GM12878 (cell line): ENCODE results near the gene CNN2. TPM values are rescaled to one million over a fixed set of nuclear protein-coding genes. Genes with fewer than 3 reads are reported as not detected.

Experiments used
- ATAC-seq: fragments of 200-7000 bp; cut with Tn5 transposase; 3 replicates; pipeline ENCODE4 v1.9.1; 2020; ENCODE audit warnings: mild to moderate bottlenecking, moderate library complexity
- BruUV-seq: library from RNA; stranded (reverse); fragments of 400-500 nt; replicated peaks from 2 replicates; lab custom pipeline; 2021; lab: Mats Ljungman, UMichigan
- CTCF ChIA-PET: fragments of 300-600 bp; sonication (Branson Sonifier 250); formaldehyde crosslinking; extraction: SDS; loops from one replicate; lab custom pipeline; 2021; ENCODE audit warnings: inconsistent platforms; lab: Yijun Ruan, JAX
- POLR2A ChIA-PET: fragments of 350-600 bp; formaldehyde crosslinking; extraction: SDS; loops from one replicate; lab custom pipeline; 2021; ENCODE audit warnings: inconsistent platforms; lab: Charles Lee
- RAD21 ChIA-PET: fragments of 300-600 bp; sonication (Branson Sonifier 250); formaldehyde crosslinking; loops from one replicate; lab custom pipeline; 2023; ENCODE audit warnings: antibody characterized with exemption; ENCODE audit not compliant: unreplicated experiment; lab: Charles Lee
- SMC1A ChIA-PET: fragments of 300-600 bp; sonication (Branson Sonifier 250); formaldehyde crosslinking; loops from one replicate; lab custom pipeline; 2023; ENCODE audit not compliant: unreplicated experiment, uncharacterized antibody; lab: Charles Lee
- DNase-seq: peaks from one replicate; pipeline ENCODE4 v3.0.0-alpha.2; 2011; ENCODE audit warnings: low read depth, low spot score
- FAIRE-seq: peaks from 3 replicates; lab custom pipeline; 2011; peaks lifted over from hg19 to GRCh38; lab: Jason Lieb, UNC
- H2AFZ ChIP-seq: 2 replicates; pipeline ENCODE4 v1.6.0; 2011; ENCODE audit warnings: low read depth, low read length, control low read depth; ENCODE audit not compliant: control insufficient read depth
- H3K27ac ChIP-seq: 2 replicates; pipeline ENCODE4 v1.5.1; 2011; ENCODE audit warnings: control low read depth; ENCODE audit not compliant: control insufficient read depth, insufficient read depth
- H3K27me3 ChIP-seq, 2 experiments: replicated peaks in 1 of 2; 2 replicates each; pipeline versions ENCODE4 v1.6.0 to v1.6.1; 2011; ENCODE audit warnings: low read length in 1 of 2; ENCODE audit not compliant: control insufficient read depth in 2 of 2, insufficient read depth in 2 of 2
- H3K36me3 ChIP-seq, 2 experiments: 2 replicates each; pipeline ENCODE4 v1.5.1; 2011; ENCODE audit warnings: low read length in 1 of 2; ENCODE audit not compliant: control insufficient read depth in 2 of 2, insufficient read depth in 2 of 2
- H3K4me1 ChIP-seq: 2 replicates; pipeline ENCODE4 v1.6.1; 2011; ENCODE audit warnings: mild to moderate bottlenecking, low read length, moderate library complexity, mixed read lengths; ENCODE audit not compliant: control insufficient read depth, insufficient read depth
- H3K4me2 ChIP-seq: 2 replicates; pipeline ENCODE4 v1.6.0; 2011; ENCODE audit warnings: control low read depth; ENCODE audit not compliant: control insufficient read depth, insufficient read depth
- H3K4me3 ChIP-seq: fragments of 200-600 bp; sonication (generic); 2 replicates; pipeline ENCODE4 v1.5.1; 2016
- H3K79me2 ChIP-seq: 2 replicates; pipeline ENCODE4 v1.6.0; 2011; ENCODE audit warnings: low read length; ENCODE audit not compliant: control insufficient read depth, insufficient read depth
- H3K9ac ChIP-seq: 2 replicates; pipeline ENCODE4 v1.8.0; 2011; ENCODE audit warnings: low read length, control low read depth, mixed read lengths; ENCODE audit not compliant: control insufficient read depth, insufficient read depth
- H3K9me3 ChIP-seq: replicated peaks from 3 replicates; pipeline ENCODE4 v1.5.1; 2011; ENCODE audit warnings: mild to moderate bottlenecking, low read length; ENCODE audit not compliant: control insufficient read depth, insufficient read depth
- H4K20me1 ChIP-seq: 2 replicates; pipeline ENCODE4 v1.6.0; 2011; ENCODE audit not compliant: control insufficient read depth, insufficient read depth
- BRCA1 ChIP-seq: IDR thresholded peaks from 2 replicates; pipeline ENCODE4 v1.6.1; 2011; ENCODE audit warnings: low read depth, low read length, improper control_type of control experiment
- CBX5 ChIP-seq: sonication (generic); IDR thresholded peaks from 2 replicates; pipeline ENCODE4 v1.6.1; 2016; ENCODE audit warnings: low read depth, moderate library complexity, mild to moderate bottlenecking, inconsistent platforms
- CHD1 ChIP-seq: IDR thresholded peaks from 2 replicates; pipeline ENCODE4 v1.6.1; 2012; ENCODE audit warnings: low read depth, low read length, improper control_type of control experiment
- CHD2 ChIP-seq: IDR thresholded peaks from 2 replicates; pipeline ENCODE4 v1.6.1; 2011; ENCODE audit warnings: low read depth, low read length, improper control_type of control experiment, borderline replicate concordance
- DPF2 ChIP-seq: fragments of 450-650 bp; IDR thresholded peaks from 2 replicates; pipeline ENCODE4 v1.6.1; 2017; ENCODE audit warnings: mild to moderate bottlenecking
- EZH2 ChIP-seq: IDR thresholded peaks from 2 replicates; pipeline ENCODE4 v1.6.1; 2012; ENCODE audit warnings: low read depth, mild to moderate bottlenecking, control low read depth, inconsistent platforms, low read length, borderline replicate concordance; ENCODE audit not compliant: control insufficient read depth
- FOXK2 ChIP-seq: fragments of 450-650 bp; IDR thresholded peaks from 2 replicates; pipeline ENCODE4 v1.6.1; 2017; ENCODE audit warnings: mild to moderate bottlenecking, moderate library complexity
- FOXM1 ChIP-seq: IDR thresholded peaks from 2 replicates; pipeline ENCODE4 v1.6.1; 2012; ENCODE audit warnings: low read depth, mild to moderate bottlenecking, inconsistent platforms, low read length, moderate library complexity
- MYC ChIP-seq: IDR thresholded peaks from 2 replicates; pipeline ENCODE4 v1.6.1; 2011; ENCODE audit warnings: mild to moderate bottlenecking, low read length, moderate library complexity, inconsistent platforms; ENCODE audit not compliant: insufficient read depth, insufficient replicate concordance, insufficient read length, severe bottlenecking
- NR2C2 ChIP-seq: IDR thresholded peaks from 2 replicates; pipeline ENCODE4 v1.6.1; 2011; ENCODE audit warnings: borderline replicate concordance, low read depth; ENCODE audit not compliant: control insufficient read depth, insufficient read length
- SP1 ChIP-seq: IDR thresholded peaks from one replicate; pipeline ENCODE4 v1.6.1; 2011; ENCODE audit warnings: low read depth, low read length
- SREBF1 ChIP-seq: IDR thresholded peaks from 2 replicates; pipeline ENCODE4 v1.6.1; 2012; ENCODE audit warnings: mild to moderate bottlenecking, low read length
- TCF12 ChIP-seq: IDR thresholded peaks from 2 replicates; pipeline ENCODE4 v1.6.1; 2011; ENCODE audit warnings: low read depth, mild to moderate bottlenecking, low read length
- TCF3 ChIP-seq: IDR thresholded peaks from 2 replicates; pipeline ENCODE4 v1.6.1; 2012; ENCODE audit warnings: low read depth, mild to moderate bottlenecking, low read length, borderline replicate concordance; ENCODE audit not compliant: insufficient read depth
- ZNF24 ChIP-seq: fragments of 450-650 bp; IDR thresholded peaks from 2 replicates; pipeline ENCODE4 v1.6.1; 2017; ENCODE audit warnings: antibody characterized with exemption, mild to moderate bottlenecking
- ZSCAN29 ChIP-seq: fragments of 450-650 bp; IDR thresholded peaks from 2 replicates; pipeline ENCODE4 v1.6.1; 2017; ENCODE audit warnings: mild to moderate bottlenecking, moderate library complexity
- WGBS: methylation state at CpG from one replicate; pipeline ENCODE4 v1.1.6; 2016; ENCODE audit warnings: low lambda C conversion rate; ENCODE audit not compliant: insufficient replicate concordance, insufficient coverage; ENCODE audit errors: missing lambda C conversion rate; 5-methylcytosine and 5-hydroxymethylcytosine counted together
- in situ Hi-C: fragments of 300-500 bp; cut with MboI; formaldehyde crosslinking; loops from 9 replicates; pipeline ENCODE4 v1.14.3; 2018; ENCODE audit warnings: mixed read lengths
- intact Hi-C: fragments of 100-400 bp; cut with micrococcal nuclease; formaldehyde crosslinking; loops from one replicate; pipeline ENCODE4 v1.14.2; 2022; ENCODE audit not compliant: unreplicated experiment
- polyA plus RNA-seq, 11 experiments: library from polyadenylated mRNA; depleted of rRNA in 4 of 11; unstranded in 6 of 11; stranded (reverse) in 5 of 11; fragments of >200 nt; fragmentation: Nextera tagmentation in 4 of 11; fragmentation: Illumina TruSeq in 1 of 11; extraction: Ambion mirVana in 4 of 11; extraction: Trizol in 1 of 11; gene quantifications; 1 replicate in 1 of 11; 2 replicates in 10 of 11; pipeline versions ENCODE4 v1.2.1 to v1.2.3, GENCODE V29; 2011 to 2016; ENCODE audit warnings: inconsistent platforms in 2 of 11, missing spikeins in 2 of 11, low read depth in 1 of 11
- total RNA-seq, 4 experiments: library from RNA; depleted of rRNA in 3 of 4; stranded (reverse); fragments of >200 nt in 3 of 4; fragmentation: Illumina TruSeq in 1 of 4; extraction: Trizol in 1 of 4; gene quantifications; 2 replicates each; pipeline versions ENCODE4 v1.2.1 to v1.2.3, GENCODE V29; 2013 to 2021
- TF ChIP-seq, protein P1 (sequence below): fragments of 450-650 bp; IDR thresholded peaks from 2 replicates; pipeline ENCODE4 v1.6.1; 2014; ENCODE audit warnings: mild to moderate bottlenecking

Gene CNN2
- total and polyA plus RNA-seq, 10 of the 15 experiments (the other 5 are each of a cell fraction or from before 2014, with no cell fraction given) = 34.7 to 311 (median 172) TPM

GRCh38 chr19:1041835-1042685 is 15.7 kb downstream of the CNN2 start:
- Histone ChIP-seq H3K4me1 (peaks cover 28% of the 10 kb centered on the region), H3K4me3 (no peak overlapping the region), H3K27me3 (no peaks in the 10 kb centered on the region), H4K20me1 (no peaks in the 10 kb centered on the region), H3K4me2 (no peak overlapping the region), H2AFZ (no peak overlapping the region), H3K27ac (no peak overlapping the region), H3K79me2 (0 out of 2 replicates have a peak, but pooled peaks cover 3% of the 10 kb centered on the region), H3K9me3 (no peaks in the 10 kb centered on the region), H3K9ac (no peak overlapping the region), H3K36me3 (no peaks in the 10 kb centered on the region; a peak in 1 of 4 replicates)
- ChIA-PET SMC1A (interaction anchor here (0.9 to 5.9 kb wide), 2 partner anchors 14 to 92 kb away, joined by 3 to 22 read pairs; no protein-coding TSS in a partner anchor), RAD21 (interaction anchor here (1.4 kb wide), 1 partner anchor 26 kb away, joined by 5 read pairs; the partner anchor contains the start of gene ARHGAP45), POLR2A (interaction anchor here (0.6 to 6.3 kb wide), 4 partner anchors 9 to 35 kb away, joined by 5 to 83 read pairs (median 19); partner anchors contain the start of genes ARHGAP45 and CNN2)
- no TSS peak for BruUV-seq
- ATAC-seq = no peak
- intact Hi-C loops (loop anchor here (2.0 kb wide), 1 partner anchor 21 kb away; no protein-coding TSS in a partner anchor), in situ Hi-C loops (no loop called here)
- 84% methylated on average over 42 of the region's 43 CpGs for WGBS
- TF ChIP-seq CHD2 (no peak), ZNF24 (no peak), SREBF1 (no peak), SP1 (no peak), DPF2 (no peak), BRCA1 (no peak), FOXK2 (no peak), NR2C2 (no peak), ZSCAN29 (no peak), CBX5 (no peak), MYC (no peak), CHD1 (no peak), EZH2 (no peak), FOXM1 (no peak), TCF12 (no peak), TCF3 (no peak)
- TF ChIP-seq, protein P1, sequence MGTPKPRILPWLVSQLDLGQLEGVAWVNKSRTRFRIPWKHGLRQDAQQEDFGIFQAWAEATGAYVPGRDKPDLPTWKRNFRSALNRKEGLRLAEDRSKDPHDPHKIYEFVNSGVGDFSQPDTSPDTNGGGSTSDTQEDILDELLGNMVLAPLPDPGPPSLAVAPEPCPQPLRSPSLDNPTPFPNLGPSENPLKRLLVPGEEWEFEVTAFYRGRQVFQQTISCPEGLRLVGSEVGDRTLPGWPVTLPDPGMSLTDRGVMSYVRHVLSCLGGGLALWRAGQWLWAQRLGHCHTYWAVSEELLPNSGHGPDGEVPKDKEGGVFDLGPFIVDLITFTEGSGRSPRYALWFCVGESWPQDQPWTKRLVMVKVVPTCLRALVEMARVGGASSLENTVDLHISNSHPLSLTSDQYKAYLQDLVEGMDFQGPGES = no peak
- TF ChIP-seq, all 136 proteins: peak for 0
- CTCF ChIA-PET = interaction anchor here (0.9 to 1.2 kb wide), 2 partner anchors 23 to 24 kb away, joined by 3 read pairs; no protein-coding TSS in a partner anchor
- DNase-seq (no peak), FAIRE-seq (no peak)
